Measurements from ENCODE around the gene ETV3L. TPM values are rescaled to one million over a fixed set of nuclear protein-coding genes. Genes with fewer than 3 reads are reported as not detected.

Gene ETV3L
- polyA plus RNA-seq, 1 experiment, result not detected

- no peak for TF ChIP-seq CTCF (IDR thresholded peaks at IDR 0.05; ENCODE audit: insufficient read depth, low read depth, low read length)
- Histone ChIP-seq H3K27me3 (ENCODE audit: control insufficient read depth, insufficient read depth, low read length) (peaks cover 13% of the 10 kb centered on the region), H3K4me3 (ENCODE audit: low read depth, low read length) (no peak overlapping the region), H3K36me3 (ENCODE audit: control insufficient read depth, insufficient read depth, low read length) (no peaks in the 10 kb centered on the region)
- CTCF ChIA-PET, result interaction anchor here (0.9 to 2.3 kb wide), 4 partner anchors 12 to 44 kb away, joined by 4 to 8 read pairs (median 5); no protein-coding TSS in a partner anchor
- POLR2A ChIA-PET, result no interaction called here
- no peak for DNase-seq (ENCODE audit: low read depth)
Measured at GRCh38 chr1:157111396-157112165, 12.0 kb upstream of the ETV3L start.

GRCh38 chr1:157110686-157111085, 11.1 kb upstream of the ETV3L start:
- CTCF ChIA-PET, result interaction anchor here (0.8 to 2.3 kb wide), 4 partner anchors 16 to 45 kb away, joined by 3 to 8 read pairs (median 5); no protein-coding TSS in a partner anchor
- TF ChIP-seq CTCF (IDR thresholded peaks at IDR 0.05; ENCODE audit: insufficient read depth, low read depth, low read length), result no peak
- no peaks in the 10 kb centered on the region for H3K36me3 ChIP-seq (ENCODE audit: control insufficient read depth, insufficient read depth, low read length)

GRCh38 chr1:157110003-157110402, 10.4 kb upstream of the ETV3L start:
- no peak for DNase-seq (ENCODE audit: low read depth)

More at GRCh38 chr1:157110686-157111085, 11.1 kb upstream of the ETV3L start:
- no peak for DNase-seq (ENCODE audit: low read depth)
- POLR2A ChIA-PET, result interaction anchor here (0.6 kb wide), 1 partner anchor 103 kb away, joined by 3 read pairs; no protein-coding TSS in a partner anchor
- H3K27me3 ChIP-seq (ENCODE audit: control insufficient read depth, insufficient read depth, low read length), result peaks cover 13% of the 10 kb centered on the region
- no peak overlapping the region for H3K4me3 ChIP-seq (ENCODE audit: low read depth, low read length)

GRCh38 chr1:157108448-157108847, 8.8 kb upstream of the ETV3L start:
- ChIA-PET CTCF (interaction anchor here (1.5 kb wide), 1 partner anchor 18 kb away, joined by 6 read pairs; no protein-coding TSS in a partner anchor), POLR2A (no interaction called here)
- Histone ChIP-seq H3K36me3 (ENCODE audit: control insufficient read depth, insufficient read depth, low read length) (no peaks in the 10 kb centered on the region), H3K27me3 (ENCODE audit: control insufficient read depth, insufficient read depth, low read length) (peaks cover 11% of the 10 kb centered on the region), H3K4me3 (ENCODE audit: low read depth, low read length) (no peak overlapping the region)
- no peak for DNase-seq (ENCODE audit: low read depth)
- no peak for TF ChIP-seq CTCF (IDR thresholded peaks at IDR 0.05; ENCODE audit: insufficient read depth, low read depth, low read length)

More at GRCh38 chr1:157110003-157110402, 10.4 kb upstream of the ETV3L start:
- H3K27me3 ChIP-seq (ENCODE audit: control insufficient read depth, insufficient read depth, low read length), result peaks cover 13% of the 10 kb centered on the region
- ChIA-PET POLR2A (no interaction called here), CTCF (interaction anchor here (1.2 to 2.3 kb wide), 4 partner anchors 20 to 46 kb away, joined by 4 to 8 read pairs (median 6); no protein-coding TSS in a partner anchor)
- TF ChIP-seq CTCF (IDR thresholded peaks at IDR 0.05; ENCODE audit: insufficient read depth, low read depth, low read length), result no peak
- no peaks in the 10 kb centered on the region for H3K36me3 ChIP-seq (ENCODE audit: control insufficient read depth, insufficient read depth, low read length)
- H3K4me3 ChIP-seq (ENCODE audit: low read depth, low read length), result no peak overlapping the region

- H3K27me3 ChIP-seq (ENCODE audit: control insufficient read depth, insufficient read depth, low read length), result peaks cover 6% of the 10 kb centered on the region
- no peak for DNase-seq (ENCODE audit: low read depth)
- no peaks in the 10 kb centered on the region for H3K36me3 ChIP-seq (ENCODE audit: control insufficient read depth, insufficient read depth, low read length)
- ChIA-PET CTCF (interaction anchor here (1.7 to 5.2 kb wide), 2 partner anchors 17 to 48 kb away, joined by 9 to 28 read pairs; no protein-coding TSS in a partner anchor), POLR2A (no interaction called here)
- no peak overlapping the region for H3K4me3 ChIP-seq (ENCODE audit: low read depth, low read length)
- no peak for TF ChIP-seq CTCF (IDR thresholded peaks at IDR 0.05; ENCODE audit: insufficient read depth, low read depth, low read length)
Measured at GRCh38 chr1:157107702-157108101, 8.1 kb upstream of the ETV3L start.
